Measurements from ENCODE around the gene ACKR3.

DNA sequence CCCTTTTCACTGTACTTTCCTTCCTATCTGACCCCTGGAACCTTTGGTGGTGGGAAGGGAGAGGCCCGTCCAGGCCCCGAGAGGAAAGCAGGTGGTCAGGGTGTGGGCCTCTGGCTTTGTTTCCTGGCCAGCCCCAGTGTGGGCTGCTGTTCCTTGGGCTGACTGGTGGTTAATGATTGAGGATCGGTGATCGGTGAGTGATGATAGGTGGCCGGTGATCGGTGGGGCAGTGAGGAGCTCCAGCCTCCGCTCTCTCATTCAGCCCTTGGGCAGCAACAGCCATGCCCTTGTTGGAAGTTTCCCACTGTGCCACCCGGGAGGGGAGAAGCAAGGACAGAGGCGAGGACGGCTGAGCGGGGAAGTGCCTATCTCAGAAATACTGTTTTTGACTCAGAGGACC is 7.3 kb downstream of the ACKR3 start:
- TF ChIP-seq, protein P1, sequence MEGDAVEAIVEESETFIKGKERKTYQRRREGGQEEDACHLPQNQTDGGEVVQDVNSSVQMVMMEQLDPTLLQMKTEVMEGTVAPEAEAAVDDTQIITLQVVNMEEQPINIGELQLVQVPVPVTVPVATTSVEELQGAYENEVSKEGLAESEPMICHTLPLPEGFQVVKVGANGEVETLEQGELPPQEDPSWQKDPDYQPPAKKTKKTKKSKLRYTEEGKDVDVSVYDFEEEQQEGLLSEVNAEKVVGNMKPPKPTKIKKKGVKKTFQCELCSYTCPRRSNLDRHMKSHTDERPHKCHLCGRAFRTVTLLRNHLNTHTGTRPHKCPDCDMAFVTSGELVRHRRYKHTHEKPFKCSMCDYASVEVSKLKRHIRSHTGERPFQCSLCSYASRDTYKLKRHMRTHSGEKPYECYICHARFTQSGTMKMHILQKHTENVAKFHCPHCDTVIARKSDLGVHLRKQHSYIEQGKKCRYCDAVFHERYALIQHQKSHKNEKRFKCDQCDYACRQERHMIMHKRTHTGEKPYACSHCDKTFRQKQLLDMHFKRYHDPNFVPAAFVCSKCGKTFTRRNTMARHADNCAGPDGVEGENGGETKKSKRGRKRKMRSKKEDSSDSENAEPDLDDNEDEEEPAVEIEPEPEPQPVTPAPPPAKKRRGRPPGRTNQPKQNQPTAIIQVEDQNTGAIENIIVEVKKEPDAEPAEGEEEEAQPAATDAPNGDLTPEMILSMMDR (conservative IDR thresholded peaks at IDR 0.05 in 1 of 2, IDR thresholded peaks at IDR 0.05 in 1 of 2; ENCODE audit: low read depth in 1 of 2, low read length in 2 of 2): no peak
- TF ChIP-seq EZH2 (IDR thresholded peaks at IDR 0.05; ENCODE audit: low read length, missing control alignments): no peak
